Mucosa of stomach (tissue), 1 donor: ENCODE data around the gene SMYD3.
"Not testable (repeated sequence)": the region's sequence is repeated elsewhere in the genome, so short reads cannot be mapped to it uniquely, and the experiment has no call there.

Experiments
- H3K27me3 ChIP-seq: one replicate; pipeline ENCODE4 v1.7.0; 2013; ENCODE audit warnings: mild to moderate bottlenecking, low read length; ENCODE audit not compliant: control insufficient read depth, insufficient read depth
- H3K36me3 ChIP-seq: one replicate; pipeline ENCODE4 v1.7.0; 2013; ENCODE audit warnings: low read length; ENCODE audit not compliant: control insufficient read depth, insufficient read depth
- H3K4me1 ChIP-seq: one replicate; pipeline ENCODE4 v1.7.0; 2013; ENCODE audit warnings: mild to moderate bottlenecking, low read length; ENCODE audit not compliant: control insufficient read depth, insufficient read depth
- H3K4me3 ChIP-seq: one replicate; pipeline ENCODE4 v1.7.0; 2013; ENCODE audit warnings: low read length
- H3K9ac ChIP-seq: one replicate; pipeline ENCODE4 v1.7.0; 2013; ENCODE audit warnings: mild to moderate bottlenecking, low read length, moderate library complexity
- H3K9me3 ChIP-seq: one replicate; pipeline ENCODE4 v1.7.0; 2013; ENCODE audit warnings: mild to moderate bottlenecking, low read length, moderate library complexity; ENCODE audit not compliant: control insufficient read depth
- donor health status: Pancreatic carcinoma.

Gene SMYD3

GRCh38 chr1:245748240-245748639, 758.8 kb downstream of the SMYD3 start:
- H3K27me3 ChIP-seq = no peaks in the 10 kb centered on the region
- H3K9me3 ChIP-seq = no peaks in the 10 kb centered on the region
- no peaks in the 10 kb centered on the region for H3K4me1 ChIP-seq
- no peak overlapping the region for H3K9ac ChIP-seq
- no peaks in the 10 kb centered on the region for H3K36me3 ChIP-seq
- no peak overlapping the region for H3K4me3 ChIP-seq

DNA sequence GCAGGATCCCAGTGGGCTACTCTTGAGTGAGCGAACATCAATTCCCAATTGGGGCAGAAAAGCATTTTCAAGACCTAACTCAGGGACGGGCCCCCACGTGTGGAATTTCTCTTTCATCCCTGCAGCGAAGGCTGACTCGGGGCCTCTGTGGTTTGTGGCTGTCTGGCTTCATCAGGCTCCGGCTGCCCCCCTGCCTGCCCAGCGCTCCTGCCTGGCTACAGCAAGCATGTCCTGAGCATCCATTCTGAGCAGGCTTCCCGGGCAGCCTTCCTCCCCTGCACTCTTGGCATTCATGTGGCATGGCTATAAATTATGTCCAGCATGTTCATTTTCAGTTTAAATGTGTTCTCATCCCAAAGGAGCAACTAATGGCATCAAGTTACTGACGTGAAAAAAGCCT, 764.2 kb downstream of the SMYD3 start:
- no peaks in the 10 kb centered on the region for H3K36me3 ChIP-seq
- H3K9me3 ChIP-seq = no peaks in the 10 kb centered on the region
- no peaks in the 10 kb centered on the region for H3K27me3 ChIP-seq
- no peak overlapping the region for H3K9ac ChIP-seq
- H3K4me1 ChIP-seq = no peaks in the 10 kb centered on the region
- H3K4me3 ChIP-seq = no peak overlapping the region

- not testable (repeated sequence) for H3K27me3 ChIP-seq, H3K4me1 ChIP-seq, H3K36me3 ChIP-seq, H3K9ac ChIP-seq, H3K9me3 ChIP-seq, H3K4me3 ChIP-seq
Measured at GRCh38 chr1:245740336-245740735, 766.7 kb downstream of the SMYD3 start.

- H3K4me1 ChIP-seq = no peaks in the 10 kb centered on the region
- no peak overlapping the region for H3K4me3 ChIP-seq
- H3K36me3 ChIP-seq = no peaks in the 10 kb centered on the region
- H3K9ac ChIP-seq = no peak overlapping the region
- no peaks in the 10 kb centered on the region for H3K9me3 ChIP-seq
- H3K27me3 ChIP-seq = no peaks in the 10 kb centered on the region
Measured at GRCh38 chr1:245730801-245731200, 776.3 kb downstream of the SMYD3 start.

DNA sequence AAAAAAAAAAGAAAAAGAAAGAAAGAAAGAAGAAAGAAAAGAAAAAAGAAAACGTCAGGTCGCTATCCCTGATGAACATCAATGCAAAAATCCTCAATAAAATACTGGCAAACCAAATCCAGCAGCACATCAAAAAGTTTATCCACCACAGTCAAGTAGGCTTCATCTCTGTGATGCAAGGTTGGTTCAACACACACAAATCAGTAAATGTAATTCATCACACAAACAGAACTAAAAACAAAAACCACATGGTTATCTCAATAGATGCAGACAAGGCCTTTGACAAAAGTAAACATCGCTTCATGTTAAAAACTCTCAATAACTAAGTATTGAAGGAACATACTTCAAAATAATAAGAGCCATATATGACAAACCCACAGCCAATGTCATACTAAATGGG, 779.0 kb downstream of the SMYD3 start:
- not testable (repeated sequence) for H3K9me3 ChIP-seq

DNA sequence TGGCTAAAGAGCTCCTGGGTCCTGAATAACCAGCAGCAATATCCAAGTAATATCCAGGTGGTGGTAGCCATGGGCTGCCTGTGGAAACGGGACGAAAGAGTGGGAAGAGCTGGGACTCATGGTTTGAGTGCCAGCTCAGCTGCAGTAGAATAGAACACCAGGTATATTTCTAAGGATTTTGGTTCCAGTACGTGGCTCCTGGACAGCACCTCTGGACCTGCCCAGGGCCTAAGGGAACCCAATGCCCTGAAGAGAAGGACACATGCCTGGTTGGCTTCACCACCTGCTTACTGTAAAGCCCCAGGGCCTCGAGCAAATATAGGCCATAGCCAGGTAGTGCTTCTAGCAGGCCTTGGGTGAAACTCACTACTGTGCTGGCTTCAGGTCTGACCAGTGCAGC, 785.6 kb downstream of the SMYD3 start:
- Histone ChIP-seq H3K27me3 (no peaks in the 10 kb centered on the region), H3K36me3 (no peaks in the 10 kb centered on the region), H3K4me3 (no peak overlapping the region), H3K4me1 (no peaks in the 10 kb centered on the region), H3K9me3 (no peaks in the 10 kb centered on the region), H3K9ac (no peak overlapping the region)

More for the DNA sequence above, 779.0 kb downstream of the SMYD3 start:
- not testable (repeated sequence) for H3K36me3 ChIP-seq, H3K9ac ChIP-seq, H3K4me3 ChIP-seq, H3K27me3 ChIP-seq, H3K4me1 ChIP-seq

- H3K9ac ChIP-seq = no peak overlapping the region
- no peaks in the 10 kb centered on the region for H3K36me3 ChIP-seq
- H3K9me3 ChIP-seq = no peaks in the 10 kb centered on the region
- no peak overlapping the region for H3K4me3 ChIP-seq
- H3K4me1 ChIP-seq = no peaks in the 10 kb centered on the region
- H3K27me3 ChIP-seq = no peaks in the 10 kb centered on the region
Measured at GRCh38 chr1:245718951-245719350, 788.1 kb downstream of the SMYD3 start.

GRCh38 chr1:245718123-245718522, 789.0 kb downstream of the SMYD3 start:
- no peaks in the 10 kb centered on the region for H3K9me3 ChIP-seq
- H3K36me3 ChIP-seq = no peaks in the 10 kb centered on the region
- no peaks in the 10 kb centered on the region for H3K4me1 ChIP-seq
- no peak overlapping the region for H3K9ac ChIP-seq
- no peak overlapping the region for H3K4me3 ChIP-seq
- H3K27me3 ChIP-seq = no peaks in the 10 kb centered on the region

DNA sequence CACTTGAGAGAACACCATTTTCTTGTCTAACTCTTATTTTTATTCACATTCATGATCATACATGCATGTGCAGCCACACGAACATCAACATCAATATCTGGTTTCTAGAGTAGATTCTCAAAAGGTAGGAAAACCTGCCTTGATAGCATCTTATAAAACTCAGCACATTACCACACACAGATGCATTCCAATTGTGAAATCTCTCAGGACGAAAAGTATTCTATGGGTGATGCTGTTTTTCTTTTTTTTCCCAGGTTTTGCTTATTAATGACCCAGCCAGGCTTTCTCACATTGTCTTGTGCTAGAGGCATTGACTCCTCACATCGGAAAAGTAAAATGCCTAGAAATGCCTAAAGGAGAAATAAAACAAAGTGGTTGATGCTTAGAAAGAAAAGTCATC, 789.5 kb downstream of the SMYD3 start:
- H3K4me1 ChIP-seq = no peaks in the 10 kb centered on the region
- no peaks in the 10 kb centered on the region for H3K27me3 ChIP-seq
- H3K9ac ChIP-seq = no peak overlapping the region
- no peaks in the 10 kb centered on the region for H3K9me3 ChIP-seq
- no peaks in the 10 kb centered on the region for H3K36me3 ChIP-seq
- H3K4me3 ChIP-seq = no peak overlapping the region

DNA sequence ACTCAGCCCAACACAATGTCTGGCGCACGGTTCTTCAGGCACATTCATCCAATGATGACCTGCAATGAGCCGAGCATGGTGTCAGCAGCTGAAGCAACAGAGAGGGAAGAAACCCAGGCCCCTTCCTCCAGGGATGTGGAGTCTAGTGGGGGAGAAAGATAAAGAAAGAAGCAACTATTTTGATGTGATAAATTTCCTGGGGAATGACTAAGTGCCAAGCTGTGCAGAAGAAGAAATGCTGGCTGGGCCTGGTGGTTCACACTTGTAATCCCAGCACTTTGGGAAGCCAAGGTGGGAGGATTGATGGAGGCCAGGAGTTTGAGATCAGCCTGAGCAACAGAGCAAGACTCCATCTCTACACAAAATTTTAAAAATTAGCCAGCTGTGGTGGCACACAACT, 790.5 kb downstream of the SMYD3 start:
- no peaks in the 10 kb centered on the region for H3K4me1 ChIP-seq
- H3K27me3 ChIP-seq = no peaks in the 10 kb centered on the region
- H3K9me3 ChIP-seq = no peaks in the 10 kb centered on the region
- no peak overlapping the region for H3K4me3 ChIP-seq
- no peaks in the 10 kb centered on the region for H3K36me3 ChIP-seq
- no peak overlapping the region for H3K9ac ChIP-seq

DNA sequence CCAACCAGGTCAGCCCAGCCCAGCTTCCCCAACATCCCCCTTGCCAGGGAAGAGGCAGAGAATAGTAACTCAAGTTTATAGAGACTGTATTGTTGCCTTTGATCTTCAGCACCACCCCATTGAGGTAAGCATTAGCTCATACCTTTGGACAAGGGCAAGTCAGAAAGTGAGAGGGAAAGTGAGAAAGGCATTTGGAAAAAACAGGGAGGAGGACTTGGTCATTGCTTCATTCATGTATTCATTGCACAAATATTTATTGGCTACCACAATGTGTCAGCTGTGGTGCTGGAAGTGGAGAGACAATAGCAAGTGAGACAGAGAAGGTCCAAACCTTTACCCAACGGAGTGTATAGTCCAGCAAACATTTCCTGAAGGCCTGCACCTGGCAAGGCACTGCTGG, 791.1 kb downstream of the SMYD3 start:
- no peaks in the 10 kb centered on the region for H3K27me3 ChIP-seq
- H3K4me3 ChIP-seq = no peak overlapping the region
- H3K4me1 ChIP-seq = no peaks in the 10 kb centered on the region
- H3K9ac ChIP-seq = no peak overlapping the region
- H3K9me3 ChIP-seq = no peaks in the 10 kb centered on the region
- H3K36me3 ChIP-seq = no peaks in the 10 kb centered on the region

DNA sequence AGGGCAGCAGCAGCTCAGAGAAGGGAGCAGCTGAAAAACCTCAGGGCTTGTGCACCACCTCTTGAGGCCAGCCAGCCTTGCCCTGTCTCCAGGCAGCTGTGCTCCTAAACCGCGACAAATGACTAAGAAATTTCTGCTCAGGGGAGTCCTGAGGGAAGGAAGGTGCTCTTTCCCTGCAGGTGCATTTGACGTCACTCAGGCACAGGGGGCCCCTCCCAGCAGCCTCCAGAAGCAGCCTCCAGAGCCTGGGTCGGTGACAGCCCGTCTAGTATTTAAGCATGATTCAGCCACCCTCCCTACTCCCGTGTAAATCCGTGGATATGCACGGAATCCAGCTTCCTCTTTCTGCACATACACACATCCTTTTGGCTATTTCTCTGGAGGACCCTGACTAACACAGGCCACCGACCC, 791.8 kb downstream of the SMYD3 start:
- Histone ChIP-seq H3K36me3 (no peaks in the 10 kb centered on the region), H3K9me3 (no peaks in the 10 kb centered on the region), H3K9ac (no peak overlapping the region), H3K4me1 (no peaks in the 10 kb centered on the region), H3K27me3 (no peaks in the 10 kb centered on the region), H3K4me3 (no peak overlapping the region)

- not testable (repeated sequence) for H3K4me3 ChIP-seq, H3K9ac ChIP-seq, H3K4me1 ChIP-seq, H3K9me3 ChIP-seq, H3K36me3 ChIP-seq, H3K27me3 ChIP-seq
Measured at GRCh38 chr1:245714027-245714426, 793.1 kb downstream of the SMYD3 start.
